Large intestine (tissue), 12 donors: ENCODE measurements around the gene SMIM3. TPM values are rescaled to one million over a fixed set of nuclear protein-coding genes. Genes with fewer than 3 reads are reported as not detected.
"Not testable (repeated sequence)": the region's sequence is repeated elsewhere in the genome, so short reads cannot be mapped to it uniquely, and the experiment has no call there.

ENCODE experiments used
- DNase-seq, 2 donors: peaks; one replicate each; pipeline versions ENCODE4 v3.0.0 to v3.0.0-alpha.2; 2013
- H3K27ac ChIP-seq: one replicate; pipeline ENCODE4 v1.5.1; 2013; ENCODE audit warnings: low read length
- H3K27me3 ChIP-seq: 2 replicates; pipeline ENCODE4 v1.6.1; 2013; ENCODE audit warnings: low read length; ENCODE audit not compliant: control insufficient read depth, insufficient read depth
- H3K36me3 ChIP-seq: 2 replicates; pipeline ENCODE4 v1.6.1; 2013; ENCODE audit warnings: low read length; ENCODE audit not compliant: control insufficient read depth, insufficient read depth
- H3K4me1 ChIP-seq: one replicate; pipeline ENCODE4 v1.6.1; 2013; ENCODE audit warnings: low read length; ENCODE audit not compliant: control insufficient read depth, insufficient read depth
- H3K4me3 ChIP-seq: one replicate; pipeline ENCODE4 v1.5.1; 2013; ENCODE audit warnings: low read length
- H3K9me3 ChIP-seq: one replicate; pipeline ENCODE4 v1.6.1; 2013; ENCODE audit warnings: mild to moderate bottlenecking, low read depth, low read length, moderate library complexity; ENCODE audit not compliant: control insufficient read depth
- WGBS: methylation state at CpG from one replicate; pipeline ENCODE4 v1.1.5; 2013; ENCODE audit warnings: low lambda C conversion rate; ENCODE audit not compliant: insufficient coverage; 5-methylcytosine and 5-hydroxymethylcytosine counted together
- long read RNA-seq, 11 donors: transcript quantifications; one replicate each; lab custom pipeline, GENCODE V29; 2026
- polyA plus RNA-seq: library from polyadenylated mRNA; unstranded; fragments of 120-200 nt; gene quantifications from one replicate; pipeline ENCODE4 v1.2.1, GENCODE V29; 2013

The SMIM3 gene, protein sequence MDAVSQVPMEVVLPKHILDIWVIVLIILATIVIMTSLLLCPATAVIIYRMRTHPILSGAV
- 13.9 TPM for polyA plus RNA-seq
- long read RNA-seq, donor 1, partial matches to known transcripts = 0 of 4 reads
- long read RNA-seq, donor 1, other reads (novel, unspliced or antisense) = 0 of 4 reads
- long read RNA-seq, donor 2, transcript SMIM3-201 (2 exons, 2,332 nt) = major isoform, 9 of 9 reads
- long read RNA-seq, donor 2, partial matches to known transcripts = 0 of 9 reads
- long read RNA-seq, donor 2, other reads (novel, unspliced or antisense) = 0 of 9 reads
- long read RNA-seq, donor 3, transcript SMIM3-201 (2 exons, 2,332 nt) = major isoform, 15 of 15 reads
- long read RNA-seq, donor 3, partial matches to known transcripts = 0 of 15 reads
- long read RNA-seq, donor 3, other reads (novel, unspliced or antisense) = 0 of 15 reads
- long read RNA-seq, donor 4 = 0 reads
- long read RNA-seq, donor 5, transcript SMIM3-201 (2 exons, 2,332 nt) = major isoform, 6 of 6 reads
- long read RNA-seq, donor 5, partial matches to known transcripts = 0 of 6 reads
- long read RNA-seq, donor 5, other reads (novel, unspliced or antisense) = 0 of 6 reads
- long read RNA-seq, donor 6, transcript SMIM3-201 (2 exons, 2,332 nt) = major isoform, 6 of 7 reads
- long read RNA-seq, donor 6, partial matches to known transcripts = 0 of 7 reads
- long read RNA-seq, donor 6, other reads (novel, unspliced or antisense) = 0 of 7 reads
- long read RNA-seq, donor 7, transcript SMIM3-201 (2 exons, 2,332 nt) = major isoform, 5 of 5 reads
- long read RNA-seq, donor 7, partial matches to known transcripts = 0 of 5 reads
- long read RNA-seq, donor 7, other reads (novel, unspliced or antisense) = 0 of 5 reads
- long read RNA-seq, donor 8, transcript SMIM3-201 (2 exons, 2,332 nt) = major isoform, 11 of 11 reads
- long read RNA-seq, donor 8, partial matches to known transcripts = 0 of 11 reads
- long read RNA-seq, donor 8, other reads (novel, unspliced or antisense) = 0 of 11 reads
- long read RNA-seq, donor 9, transcript SMIM3-201 (2 exons, 2,332 nt) = major isoform, 10 of 10 reads
- long read RNA-seq, donor 9, partial matches to known transcripts = 0 of 10 reads
- long read RNA-seq, donor 9, other reads (novel, unspliced or antisense) = 0 of 10 reads
- long read RNA-seq, donor 10, transcript SMIM3-201 (2 exons, 2,332 nt) = major isoform, 8 of 8 reads
- long read RNA-seq, donor 10, partial matches to known transcripts = 0 of 8 reads
- long read RNA-seq, donor 10, other reads (novel, unspliced or antisense) = 0 of 8 reads
- long read RNA-seq, donor 11, transcript SMIM3-201 (2 exons, 2,332 nt) = major isoform, 12 of 12 reads
- long read RNA-seq, donor 11, partial matches to known transcripts = 0 of 12 reads
- long read RNA-seq, donor 11, other reads (novel, unspliced or antisense) = 0 of 12 reads

DNA sequence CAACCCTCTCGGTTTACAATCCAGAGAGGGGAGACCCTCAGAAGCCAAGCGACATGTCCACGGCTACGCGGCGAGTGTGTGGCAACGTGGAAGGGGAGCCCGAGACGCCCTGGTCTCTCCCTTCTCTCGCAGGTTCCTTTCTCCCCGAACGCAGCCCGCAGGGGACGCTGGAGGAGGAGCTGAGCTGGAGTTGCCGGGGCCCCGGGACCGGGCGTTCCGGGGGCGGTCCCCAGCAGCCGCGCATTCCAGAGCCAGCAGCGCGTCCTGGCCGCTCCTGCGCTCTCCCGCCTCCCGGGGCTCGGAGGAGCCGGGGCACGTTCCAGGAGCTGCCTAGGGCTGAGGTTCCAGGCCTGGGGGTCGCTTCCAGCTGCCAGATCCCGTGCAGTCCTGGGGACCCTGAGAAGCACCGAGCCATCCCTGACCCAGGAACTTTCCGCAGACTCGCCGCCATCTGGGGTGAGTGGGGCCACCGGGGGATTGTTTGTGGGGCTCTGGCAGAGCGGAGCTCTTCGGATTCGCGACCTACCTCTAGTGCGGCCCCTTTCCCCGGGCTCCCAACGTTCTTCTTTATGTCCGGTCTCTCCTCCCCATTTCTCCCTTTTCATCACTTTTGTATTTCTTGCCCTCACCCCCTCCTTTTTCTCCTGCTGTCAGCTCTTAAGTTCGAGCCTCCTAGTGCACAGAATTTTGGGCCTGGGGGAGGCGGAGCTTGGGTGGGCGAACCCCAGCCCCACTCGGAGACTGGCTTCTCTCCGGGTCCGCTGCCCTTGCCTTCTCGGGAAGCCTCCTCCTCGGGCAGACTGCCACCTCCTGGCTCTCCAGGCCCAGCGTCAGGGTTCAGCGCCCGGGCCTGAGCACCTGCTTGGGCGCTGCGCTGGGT lies at the start of gene SMIM3:
Gene SMIM3 (plus strand): TSS at position 241 of the 880 bp plus-strand sequence. CDS start 16,684 bp downstream, outside the sequence.
- Histone ChIP-seq H3K4me1 (peaks cover 46% of the 10 kb centered on the region), H3K36me3 (no peaks in the 10 kb centered on the region), H3K9me3 (no peaks in the 10 kb centered on the region), H3K27me3 (no peaks in the 10 kb centered on the region), H3K27ac (peak within 1 kb of the TSS; percentile 84), H3K4me3 (peak within 1 kb of the TSS; percentile 78)
- DNase-seq = peak; percentile 60 to 89
- 6% methylated on average over 3 of the region's 59 CpGs for WGBS

DNA sequence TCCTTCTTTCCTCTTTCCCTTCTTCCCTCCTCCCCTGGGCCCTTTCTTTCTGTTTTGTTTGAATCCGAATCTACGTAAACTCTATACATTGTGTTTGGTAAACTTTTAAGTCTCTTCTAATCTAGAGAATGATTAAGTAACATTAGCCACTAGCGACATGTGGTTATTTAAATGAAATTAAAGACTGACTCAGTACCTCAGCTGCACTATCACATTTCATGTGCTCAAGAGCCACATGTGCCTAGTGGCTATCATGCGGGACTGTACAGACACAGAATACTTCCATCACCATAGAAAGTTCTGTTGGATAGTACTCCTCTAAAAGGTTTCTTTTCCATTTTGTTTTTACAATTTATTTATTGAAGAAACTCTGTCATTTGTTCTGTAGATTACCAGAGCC lies 48.7 kb upstream of the SMIM3 start:
- 97% methylated on average over 3 of the region's 4 CpGs for WGBS
- H3K9me3 ChIP-seq = peaks cover 5% of the 10 kb centered on the region
- DNase-seq = no peak
- H3K4me3 ChIP-seq = no peak overlapping the region
- no peak overlapping the region for H3K27ac ChIP-seq
- no peaks in the 10 kb centered on the region for H3K4me1 ChIP-seq
- H3K27me3 ChIP-seq = no peaks in the 10 kb centered on the region
- H3K36me3 ChIP-seq = peaks cover 62% of the 10 kb centered on the region

DNA sequence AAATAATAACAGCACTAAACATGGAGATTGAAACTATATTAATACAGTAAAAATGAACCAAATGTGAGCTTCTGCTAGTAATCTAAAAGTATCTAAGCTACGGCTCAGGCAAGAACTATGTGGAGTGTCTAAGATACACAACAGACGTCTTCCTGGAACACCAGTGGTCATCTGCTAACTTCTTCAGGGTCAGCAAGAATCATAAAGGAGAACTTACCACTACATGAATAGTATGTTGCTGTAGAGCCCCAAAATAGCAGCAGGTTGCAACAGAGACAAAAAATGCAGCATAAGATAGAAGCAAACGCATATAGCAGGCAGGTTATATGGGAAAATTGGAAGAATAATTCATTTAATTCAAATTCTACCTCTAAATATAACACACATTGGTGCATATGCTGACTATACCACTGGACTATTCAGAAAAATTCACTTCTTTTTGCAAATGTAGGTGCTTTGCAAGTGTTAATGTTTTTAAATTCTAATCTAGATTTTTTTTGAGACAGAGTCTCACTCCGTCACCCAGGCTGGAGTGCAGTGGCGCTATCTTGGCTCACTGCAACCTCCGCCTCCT lies 46.8 kb upstream of the SMIM3 start:
- H3K36me3 ChIP-seq = peaks cover 61% of the 10 kb centered on the region
- peaks cover 19% of the 10 kb centered on the region for H3K9me3 ChIP-seq
- H3K27me3 ChIP-seq = no peaks in the 10 kb centered on the region
- H3K4me3 ChIP-seq = no peak overlapping the region
- no peak for DNase-seq
- no CpG with 5 or more reads among the region's 6 CpGs for WGBS
- H3K27ac ChIP-seq = no peak overlapping the region
- H3K4me1 ChIP-seq = no peaks in the 10 kb centered on the region

DNA sequence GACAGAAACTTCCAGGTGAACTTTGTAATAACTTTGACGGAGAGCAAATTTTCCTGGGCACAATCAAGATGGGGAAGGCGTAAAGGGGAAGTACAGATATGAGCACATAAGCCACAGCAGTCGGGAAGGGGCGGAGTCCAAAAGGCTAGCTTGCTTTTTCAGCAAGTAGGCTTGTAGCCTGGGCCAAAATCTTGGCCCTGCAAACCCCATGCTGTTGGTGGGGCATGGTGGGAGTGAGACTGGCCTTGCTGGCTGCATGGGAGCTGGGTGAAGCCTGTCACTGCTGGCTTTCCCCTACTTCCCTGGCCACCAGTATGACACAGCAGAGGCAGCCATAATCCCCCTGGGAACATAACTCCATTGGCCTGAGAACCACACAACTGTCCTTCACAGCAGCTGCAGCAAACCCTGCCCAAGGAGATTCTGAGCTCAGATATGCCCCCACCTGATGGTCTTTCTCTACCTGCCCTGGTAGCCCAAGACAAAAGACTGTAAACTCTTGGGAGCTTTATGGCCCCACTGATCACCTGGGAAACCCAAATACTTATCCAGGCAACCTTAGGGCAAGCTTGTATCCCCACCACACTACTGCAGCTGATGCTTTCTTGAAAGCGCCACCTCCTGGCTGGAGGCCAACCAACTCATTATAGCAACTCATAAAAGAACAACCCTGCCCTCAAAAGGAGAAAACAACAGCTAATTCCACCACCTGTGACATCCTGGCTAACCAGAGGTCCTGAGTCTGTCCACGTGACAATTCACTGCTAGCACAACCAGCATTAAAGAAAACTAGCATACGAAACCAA lies 43.8 kb upstream of the SMIM3 start:
- DNase-seq = peak in 1 of 2 donors; percentile 6

DNA sequence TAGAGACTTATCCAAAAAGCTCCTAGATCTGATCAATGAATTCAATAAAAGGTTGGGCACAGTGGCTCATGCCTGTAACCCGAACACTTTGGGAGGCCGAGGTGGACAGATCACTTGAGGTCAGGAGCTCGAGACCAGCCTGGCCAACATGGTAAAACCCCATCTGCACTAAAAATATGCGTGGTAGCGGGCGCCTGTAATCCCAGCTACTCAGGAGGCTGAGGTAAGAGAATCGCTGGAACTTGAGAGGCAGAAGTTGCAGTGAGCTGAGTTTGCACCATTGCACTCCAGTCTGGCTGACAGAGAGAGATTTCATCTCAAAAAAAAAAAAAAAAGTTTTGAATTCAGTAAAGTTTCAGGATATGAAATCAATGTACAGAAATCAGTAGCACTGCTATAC lies 39.7 kb upstream of the SMIM3 start:
- Histone ChIP-seq H3K27ac (no peak overlapping the region), H3K27me3 (no peaks in the 10 kb centered on the region), H3K36me3 (peaks cover 40% of the 10 kb centered on the region), H3K4me1 (no peaks in the 10 kb centered on the region), H3K4me3 (no peak overlapping the region), H3K9me3 (peaks cover 19% of the 10 kb centered on the region)
- no peak for DNase-seq
- no CpG with 5 or more reads among the region's 7 CpGs for WGBS

More for the DNA sequence above, 43.8 kb upstream of the SMIM3 start:
- no CpG with 5 or more reads among the region's 7 CpGs for WGBS
- Histone ChIP-seq H3K36me3 (peaks cover 56% of the 10 kb centered on the region), H3K27me3 (no peaks in the 10 kb centered on the region), H3K4me1 (no peaks in the 10 kb centered on the region), H3K27ac (no peak overlapping the region), H3K4me3 (no peak overlapping the region), H3K9me3 (peaks cover 19% of the 10 kb centered on the region)

DNA sequence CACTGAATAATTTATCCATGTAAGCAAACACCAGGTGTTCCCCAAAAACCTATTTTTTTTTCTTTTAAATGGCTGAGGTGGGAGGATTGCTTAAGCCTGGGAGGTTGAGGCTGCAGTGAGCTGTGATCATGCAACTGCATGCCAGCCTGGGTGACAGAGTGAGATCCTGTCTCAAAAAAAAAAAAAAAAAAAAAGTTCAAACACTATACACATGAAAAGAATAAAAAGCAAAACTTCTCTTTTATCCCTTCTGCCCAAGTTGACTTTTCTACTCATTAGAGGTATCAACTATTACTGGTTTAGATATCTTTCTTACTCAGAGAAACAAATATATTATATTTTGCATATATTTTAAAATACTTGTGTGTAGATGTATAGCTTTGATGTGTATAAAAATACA lies 37.6 kb upstream of the SMIM3 start:
- H3K9me3 ChIP-seq = peaks cover 5% of the 10 kb centered on the region
- no peaks in the 10 kb centered on the region for H3K4me1 ChIP-seq
- DNase-seq = no peak
- H3K27me3 ChIP-seq = no peaks in the 10 kb centered on the region
- H3K27ac ChIP-seq = no peak overlapping the region
- no peak overlapping the region for H3K4me3 ChIP-seq
- H3K36me3 ChIP-seq = peaks cover 21% of the 10 kb centered on the region

DNA sequence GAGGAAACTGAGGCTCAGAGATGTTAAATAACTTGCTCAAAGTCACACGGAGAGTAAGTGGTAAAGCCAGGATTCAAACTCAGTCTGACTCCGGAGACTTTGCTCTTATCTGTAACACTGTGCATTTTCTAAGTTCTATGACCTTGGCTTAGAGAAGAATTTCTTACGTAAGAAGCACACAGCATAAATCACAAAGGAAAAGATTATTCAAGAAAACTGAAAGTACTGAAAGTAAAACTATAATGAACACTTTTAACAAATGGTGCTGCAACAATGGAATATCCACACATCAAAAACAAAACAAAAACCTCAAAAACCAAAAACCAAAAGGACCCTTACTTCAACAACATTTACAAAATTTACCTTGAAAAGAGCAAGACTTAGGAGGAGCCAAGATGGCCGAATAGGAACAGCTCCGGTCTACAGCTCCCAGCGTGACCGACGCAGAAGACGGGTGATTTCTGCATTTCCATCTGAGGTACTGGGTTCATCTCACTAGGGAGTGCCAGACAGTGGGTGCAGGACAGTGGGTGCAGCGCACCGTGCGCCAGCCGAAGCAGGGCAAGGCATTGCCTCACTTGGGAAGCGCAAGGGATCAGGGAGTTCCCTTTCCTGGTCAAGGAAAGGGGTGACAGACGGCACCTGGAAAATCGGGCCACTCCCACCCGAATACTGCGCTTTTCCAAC lies 36.0 kb upstream of the SMIM3 start:
- not testable (repeated sequence) for H3K4me3 ChIP-seq, H3K9me3 ChIP-seq, H3K4me1 ChIP-seq, H3K27me3 ChIP-seq, H3K27ac ChIP-seq
- peaks cover 19% of the 10 kb centered on the region for H3K36me3 ChIP-seq
- peak in 1 of 2 donors; percentile 37 for DNase-seq
- WGBS = 80% methylated on average over 2 of the region's 18 CpGs

DNA sequence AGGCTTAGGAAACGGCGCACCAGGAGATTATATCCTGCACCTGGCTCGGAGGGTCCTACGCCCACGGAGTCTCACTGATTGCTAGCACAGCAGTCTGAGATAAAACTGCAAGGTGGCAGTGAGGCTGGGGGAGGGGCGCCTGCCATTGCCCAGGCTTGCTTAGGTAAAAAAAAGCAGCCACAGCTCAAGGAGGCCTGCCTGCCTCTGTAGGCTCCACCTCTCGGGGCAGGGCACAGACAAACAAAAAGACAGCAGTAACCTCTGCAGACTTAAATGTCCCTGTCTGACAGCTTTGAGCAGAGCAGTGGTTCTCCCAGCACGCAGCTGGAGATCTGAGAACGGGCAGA lies 35.4 kb upstream of the SMIM3 start:
- not testable (repeated sequence) for H3K9me3 ChIP-seq, H3K27me3 ChIP-seq, H3K4me1 ChIP-seq, H3K4me3 ChIP-seq, DNase-seq, H3K27ac ChIP-seq
- H3K36me3 ChIP-seq = peaks cover 19% of the 10 kb centered on the region
- WGBS = no CpG with 5 or more reads among the region's 9 CpGs
